ENCODE measurements around the gene PPFIA1.

DNA sequence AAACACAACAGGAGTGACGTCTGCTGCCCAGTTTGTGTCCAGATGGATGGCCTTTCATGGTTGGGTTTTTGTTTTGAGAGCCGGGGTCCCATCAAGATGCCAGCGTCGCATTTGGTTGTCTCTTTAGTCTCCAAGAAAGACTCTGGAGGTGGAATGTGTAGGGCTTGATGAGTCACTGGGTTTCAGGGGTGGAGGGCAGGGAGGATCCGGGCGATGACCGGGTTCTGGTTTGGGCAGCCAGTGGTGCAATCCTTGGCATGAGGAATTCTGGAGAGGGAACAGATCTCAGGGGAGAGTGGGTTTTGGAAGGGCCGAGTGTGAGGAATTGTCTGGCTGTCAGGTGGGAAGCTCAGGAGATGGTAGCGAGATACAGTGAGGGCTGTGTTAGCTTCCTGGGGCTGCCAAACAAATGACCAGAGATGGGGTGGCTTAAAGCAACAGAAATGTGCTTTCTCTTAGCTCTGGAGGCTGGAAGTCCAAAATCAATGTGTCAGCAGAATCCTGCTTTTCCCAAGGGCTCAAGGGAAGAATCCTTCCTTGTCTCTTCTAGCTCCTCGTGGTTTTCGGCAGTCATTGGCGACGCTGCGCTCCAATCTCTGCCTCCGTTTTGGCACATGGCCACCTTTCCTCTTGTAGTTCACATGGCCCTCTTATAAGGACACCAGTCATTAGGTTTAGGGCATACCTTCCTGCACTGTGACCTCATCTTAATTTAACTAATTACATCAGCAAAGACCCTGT is 26.4 kb upstream of the PPFIA1 start:
- TF ChIP-seq, protein P1, sequence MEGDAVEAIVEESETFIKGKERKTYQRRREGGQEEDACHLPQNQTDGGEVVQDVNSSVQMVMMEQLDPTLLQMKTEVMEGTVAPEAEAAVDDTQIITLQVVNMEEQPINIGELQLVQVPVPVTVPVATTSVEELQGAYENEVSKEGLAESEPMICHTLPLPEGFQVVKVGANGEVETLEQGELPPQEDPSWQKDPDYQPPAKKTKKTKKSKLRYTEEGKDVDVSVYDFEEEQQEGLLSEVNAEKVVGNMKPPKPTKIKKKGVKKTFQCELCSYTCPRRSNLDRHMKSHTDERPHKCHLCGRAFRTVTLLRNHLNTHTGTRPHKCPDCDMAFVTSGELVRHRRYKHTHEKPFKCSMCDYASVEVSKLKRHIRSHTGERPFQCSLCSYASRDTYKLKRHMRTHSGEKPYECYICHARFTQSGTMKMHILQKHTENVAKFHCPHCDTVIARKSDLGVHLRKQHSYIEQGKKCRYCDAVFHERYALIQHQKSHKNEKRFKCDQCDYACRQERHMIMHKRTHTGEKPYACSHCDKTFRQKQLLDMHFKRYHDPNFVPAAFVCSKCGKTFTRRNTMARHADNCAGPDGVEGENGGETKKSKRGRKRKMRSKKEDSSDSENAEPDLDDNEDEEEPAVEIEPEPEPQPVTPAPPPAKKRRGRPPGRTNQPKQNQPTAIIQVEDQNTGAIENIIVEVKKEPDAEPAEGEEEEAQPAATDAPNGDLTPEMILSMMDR (IDR thresholded peaks at IDR 0.05; ENCODE audit: low read length), result no peak
- TF ChIP-seq EZH2 (optimal IDR thresholded peaks at IDR 0.05; ENCODE audit: low read depth, low read length), result no peak
- TF ChIP-seq EZH2phosphoT487 (IDR thresholded peaks at IDR 0.05; ENCODE audit: low read length), result no peak

Measured in MM.1S (cell line).